PC-3 (cell line): ENCODE results near the gene LPCAT2.

Experiments
- CTCF ChIP-seq: fragments of 300-600 bp; sonication (generic); conservative IDR thresholded peaks from 2 replicates; pipeline ENCODE4 v1.5.1; 2017; ENCODE audit warnings: antibody characterized with exemption, low read depth, mild to moderate bottlenecking, low read length
- EZH2 ChIP-seq: fragments of 300-600 bp; sonication (generic); IDR thresholded peaks from one replicate; pipeline ENCODE4 v1.6.1; 2017; ENCODE audit warnings: antibody characterized with exemption, mild to moderate bottlenecking, low read length; ENCODE audit not compliant: unreplicated experiment
- EZH2phosphoT487 ChIP-seq: fragments of 300-600 bp; sonication (generic); IDR thresholded peaks from 2 replicates; pipeline ENCODE4 v1.6.1; 2018; ENCODE audit warnings: mild to moderate bottlenecking, antibody characterized with exemption, low read length, borderline replicate concordance

- TF ChIP-seq EZH2 = no peak
- no peak for TF ChIP-seq CTCF
- TF ChIP-seq EZH2phosphoT487 = no peak
Observed at GRCh38 chr16:55552621-55553020, 43.7 kb downstream of the LPCAT2 start.
